Neutrophil (primary cell): ENCODE data around the gene NHLRC4.
A peak's percentile ranks its signal among the peaks of the same experiment; 100 is the strongest.

ENCODE experiments used
- H3K27ac ChIP-seq: fragments of 200-600 bp; sonication (generic); 2 replicates; pipeline ENCODE4 v1.5.1; 2016; ENCODE audit warnings: mild to moderate bottlenecking, moderate library complexity
- H3K27me3 ChIP-seq: fragments of 200-600 bp; sonication (generic); 2 replicates; pipeline ENCODE4 v1.6.0; 2016; ENCODE audit warnings: mild to moderate bottlenecking
- H3K36me3 ChIP-seq: fragments of 200-600 bp; sonication (generic); 2 replicates; pipeline ENCODE4 v1.5.1; 2017
- H3K4me1 ChIP-seq, 2 experiments: fragments of 200-600 bp in 1 of 2; sonication (generic) in 1 of 2; 1 replicate in 1 of 2; 2 replicates in 1 of 2; pipeline versions ENCODE4 v1.5.1 to v1.6.1; 2013 to 2016; ENCODE audit warnings: low read depth in 1 of 2, low read length in 1 of 2, mild to moderate bottlenecking in 1 of 2, moderate library complexity in 1 of 2; ENCODE audit not compliant: control insufficient read depth in 1 of 2, insufficient read depth in 1 of 2
- H3K4me3 ChIP-seq, 2 experiments: fragments of 200-600 bp in 1 of 2; sonication (generic) in 1 of 2; 1 replicate in 1 of 2; 2 replicates in 1 of 2; pipeline ENCODE4 v1.5.1; 2013 to 2016; ENCODE audit warnings: low read depth in 1 of 2, low read length in 1 of 2, mild to moderate bottlenecking in 1 of 2, moderate library complexity in 1 of 2
- H3K9me3 ChIP-seq: fragments of 200-600 bp; sonication (generic); 2 replicates; pipeline ENCODE4 v1.5.1; 2016
- TF ChIP-seq, protein P1 (sequence below): fragments of 200-600 bp; sonication (generic); IDR thresholded peaks from 2 replicates; pipeline ENCODE4 v1.5.1; 2016; ENCODE audit warnings: antibody characterized with exemption

NHLRC4 gene

DNA sequence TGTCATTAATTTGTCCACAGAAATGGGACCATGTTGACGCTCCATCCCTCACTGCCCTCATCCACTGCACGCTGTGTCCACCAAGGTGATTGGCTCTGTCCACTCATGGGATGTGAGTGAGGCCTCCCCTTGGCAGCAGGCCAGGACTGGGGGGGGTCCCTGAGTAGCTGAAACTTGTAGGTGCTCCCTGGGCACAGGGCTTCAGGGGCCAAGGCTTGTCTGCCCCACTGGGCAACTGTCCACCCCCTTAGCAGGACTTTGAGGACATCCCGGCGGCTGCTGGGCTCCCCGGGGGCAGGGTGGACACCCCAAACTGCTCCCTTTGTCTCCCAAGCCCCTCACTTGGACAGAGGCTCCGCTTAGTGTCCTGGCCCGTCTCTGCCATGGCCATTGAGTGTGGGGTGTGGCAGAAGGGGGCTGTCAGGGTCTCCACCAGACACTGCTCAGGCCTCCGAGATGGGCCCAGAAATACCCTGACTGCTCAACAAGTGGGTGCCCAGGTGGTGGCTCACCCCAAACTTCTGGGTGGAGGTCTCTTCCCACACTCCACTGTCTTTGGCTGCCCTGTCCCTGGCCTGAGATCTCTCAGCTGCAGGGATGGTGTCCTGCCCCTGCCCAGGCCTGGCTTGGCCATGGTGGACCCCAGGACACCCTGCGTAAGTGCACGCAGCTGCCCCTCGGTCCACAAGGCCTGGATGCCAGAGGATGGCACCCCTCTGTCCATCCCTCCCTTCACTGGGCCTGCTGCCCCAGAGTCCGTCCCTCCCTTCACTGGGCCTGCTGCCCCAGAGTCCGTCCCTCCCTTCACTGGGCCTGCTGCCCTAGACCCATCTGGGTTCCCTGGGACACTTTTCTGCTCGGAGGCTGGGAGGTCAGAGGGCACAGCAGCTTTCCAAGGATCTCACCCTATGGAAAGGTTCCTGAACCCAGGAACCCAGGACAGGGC, 20.1 kb downstream of the NHLRC4 start:
- Histone ChIP-seq H3K4me1 (peaks cover 30 to 33% of the 10 kb centered on the region in 2 experiments), H3K36me3 (peaks cover 10% of the 10 kb centered on the region), H3K9me3 (no peaks in the 10 kb centered on the region), H3K27me3 (peaks cover 12% of the 10 kb centered on the region), H3K27ac (no peak overlapping the region), H3K4me3 (no peak overlapping the region)
- TF ChIP-seq, protein P1, sequence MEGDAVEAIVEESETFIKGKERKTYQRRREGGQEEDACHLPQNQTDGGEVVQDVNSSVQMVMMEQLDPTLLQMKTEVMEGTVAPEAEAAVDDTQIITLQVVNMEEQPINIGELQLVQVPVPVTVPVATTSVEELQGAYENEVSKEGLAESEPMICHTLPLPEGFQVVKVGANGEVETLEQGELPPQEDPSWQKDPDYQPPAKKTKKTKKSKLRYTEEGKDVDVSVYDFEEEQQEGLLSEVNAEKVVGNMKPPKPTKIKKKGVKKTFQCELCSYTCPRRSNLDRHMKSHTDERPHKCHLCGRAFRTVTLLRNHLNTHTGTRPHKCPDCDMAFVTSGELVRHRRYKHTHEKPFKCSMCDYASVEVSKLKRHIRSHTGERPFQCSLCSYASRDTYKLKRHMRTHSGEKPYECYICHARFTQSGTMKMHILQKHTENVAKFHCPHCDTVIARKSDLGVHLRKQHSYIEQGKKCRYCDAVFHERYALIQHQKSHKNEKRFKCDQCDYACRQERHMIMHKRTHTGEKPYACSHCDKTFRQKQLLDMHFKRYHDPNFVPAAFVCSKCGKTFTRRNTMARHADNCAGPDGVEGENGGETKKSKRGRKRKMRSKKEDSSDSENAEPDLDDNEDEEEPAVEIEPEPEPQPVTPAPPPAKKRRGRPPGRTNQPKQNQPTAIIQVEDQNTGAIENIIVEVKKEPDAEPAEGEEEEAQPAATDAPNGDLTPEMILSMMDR, result no peak

DNA sequence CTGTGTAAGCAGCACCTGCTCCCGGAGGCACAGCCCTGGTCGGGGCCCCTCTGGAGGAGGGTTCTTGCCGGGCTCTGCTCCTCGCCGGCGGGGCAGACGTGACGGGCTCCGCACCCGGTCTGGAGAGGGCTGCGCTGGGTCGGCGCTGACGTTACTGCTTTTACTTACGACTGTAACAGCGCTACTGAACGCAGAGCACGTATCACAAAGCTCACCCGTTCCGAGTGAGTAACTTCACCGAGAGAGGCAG, 21.8 kb downstream of the NHLRC4 start:
- H3K4me1 ChIP-seq, result peaks cover 47 to 49% of the 10 kb centered on the region in 2 experiments
- TF ChIP-seq, protein P1, result no peak
- H3K27ac ChIP-seq, result peak overlapping the region; percentile 96
- peaks cover under 1% of the 10 kb centered on the region for H3K36me3 ChIP-seq
- H3K4me3 ChIP-seq, result peak overlapping the region; percentile 79 to 99
- no peaks in the 10 kb centered on the region for H3K9me3 ChIP-seq
- peaks cover 12% of the 10 kb centered on the region for H3K27me3 ChIP-seq

DNA sequence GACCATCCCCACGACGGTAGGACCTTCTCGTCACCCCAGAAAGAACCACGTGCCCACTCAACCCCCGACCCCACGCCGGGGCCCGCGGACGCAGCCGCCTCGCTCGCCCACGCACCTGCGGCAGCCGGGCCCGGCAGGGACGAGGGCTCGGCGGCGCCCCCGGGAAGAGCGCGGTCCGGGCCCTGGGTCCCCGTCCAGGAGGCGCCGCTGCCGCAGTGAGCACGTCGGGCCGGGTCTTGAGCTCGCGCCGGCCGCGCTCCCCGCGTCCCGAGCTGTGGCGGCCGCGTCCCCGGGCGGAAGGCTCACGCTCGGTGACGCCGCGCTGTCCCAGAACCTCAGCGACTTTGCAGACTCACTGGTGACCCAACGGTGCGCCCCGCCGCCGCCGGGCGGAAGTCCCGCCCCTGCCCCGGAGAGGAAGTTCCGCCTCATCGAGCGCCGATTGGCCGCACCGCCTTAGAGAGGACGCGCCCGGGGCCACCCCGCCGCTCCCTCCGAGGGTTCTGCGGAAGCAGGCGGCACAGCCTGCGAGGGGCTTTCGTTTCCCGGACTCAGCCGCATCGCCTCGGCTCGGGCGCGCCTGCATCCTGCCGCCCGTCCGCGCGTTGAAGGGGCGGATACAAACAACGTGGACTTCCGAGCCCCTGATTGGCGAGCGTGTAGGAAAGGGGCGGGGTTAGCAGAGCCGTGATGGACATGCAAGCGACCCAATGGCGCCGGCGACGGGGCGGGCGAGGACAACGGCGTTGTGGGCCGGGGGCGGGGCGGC, 22.3 kb downstream of the NHLRC4 start:
- Histone ChIP-seq H3K36me3 (no peaks in the 10 kb centered on the region), H3K4me3 (peak overlapping the region; percentile 79 to 99), H3K27ac (peak overlapping the region; percentile 96), H3K4me1 (peaks cover 52 to 54% of the 10 kb centered on the region in 2 experiments), H3K27me3 (peaks cover 12% of the 10 kb centered on the region), H3K9me3 (no peaks in the 10 kb centered on the region)
- TF ChIP-seq, protein P1, result peak; percentile 32

DNA sequence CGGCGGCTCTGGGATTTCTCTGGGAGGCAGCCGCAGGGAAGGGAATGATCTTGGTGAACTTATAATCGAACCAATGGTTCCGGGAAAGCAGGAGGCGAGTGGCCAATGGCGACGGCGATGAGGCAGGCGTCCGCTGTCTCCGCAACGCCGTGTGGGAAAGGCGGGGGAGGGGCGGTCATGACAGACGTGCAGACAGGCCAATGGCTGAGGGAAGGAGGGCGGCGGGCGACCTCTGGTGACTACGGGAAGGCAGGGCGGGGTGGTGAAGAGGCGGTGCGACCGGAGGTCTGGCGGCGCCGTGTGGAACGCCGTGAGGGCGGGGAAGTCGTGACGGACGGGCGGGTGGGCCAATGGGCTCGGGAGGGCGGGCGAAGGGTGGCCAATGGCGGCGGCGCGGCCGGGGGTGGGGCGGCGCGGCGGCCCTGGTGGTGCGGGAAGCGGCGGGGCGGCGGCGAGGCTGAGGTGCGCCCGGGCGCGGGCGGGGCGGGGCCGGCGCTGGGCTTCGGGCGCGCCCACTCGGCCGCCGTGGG, 22.9 kb downstream of the NHLRC4 start, which contains the start of gene RAB40C:
Gene RAB40C (plus strand): TSS at position 409 of the 530 bp plus-strand sequence. CDS start 226 bp downstream, outside the sequence.
- Histone ChIP-seq H3K9me3 (no peaks in the 10 kb centered on the region), H3K4me3 (peak within 1 kb of the TSS; percentile 79 to 99), H3K4me1 (peaks cover 58 to 61% of the 10 kb centered on the region in 2 experiments)

DNA sequence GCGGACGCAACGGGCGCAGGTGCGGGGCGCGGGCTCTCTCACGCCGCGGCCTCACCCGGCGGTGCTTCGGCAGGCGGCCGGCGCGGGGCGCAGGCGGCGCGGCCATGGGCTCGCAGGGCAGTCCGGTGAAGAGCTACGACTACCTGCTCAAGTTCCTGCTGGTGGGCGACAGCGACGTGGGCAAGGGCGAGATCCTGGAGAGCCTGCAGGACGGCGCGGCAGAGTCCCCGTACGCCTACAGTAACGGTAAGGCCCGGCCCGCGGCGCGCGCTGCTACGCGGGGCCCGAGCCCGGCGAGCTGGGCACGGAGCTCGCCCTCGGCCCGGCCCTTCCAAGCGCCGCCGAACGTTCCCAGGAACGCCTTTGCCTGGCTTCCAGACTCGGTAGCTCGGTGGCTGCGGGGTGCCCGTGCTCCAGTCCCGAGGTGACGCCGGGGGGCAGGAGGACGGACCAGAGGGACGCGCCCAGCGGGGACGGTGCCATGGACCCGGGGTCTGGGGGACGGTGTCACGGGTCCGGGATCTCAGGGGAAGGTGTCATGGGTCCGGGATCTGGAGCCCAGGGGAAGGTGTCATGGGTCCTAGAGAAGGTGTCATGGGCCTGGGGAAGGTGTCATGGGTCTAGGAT, 23.5 kb downstream of the NHLRC4 start:
- H3K4me3 ChIP-seq, result peak overlapping the region; percentile 72 to 73
- peaks cover 63 to 66% of the 10 kb centered on the region in 2 experiments for H3K4me1 ChIP-seq
- peak overlapping the region; percentile 96 for H3K27ac ChIP-seq
- H3K36me3 ChIP-seq, result no peaks in the 10 kb centered on the region
- no peaks in the 10 kb centered on the region for H3K9me3 ChIP-seq
- TF ChIP-seq, protein P1, result no peak
- H3K27me3 ChIP-seq, result peaks cover 10% of the 10 kb centered on the region

More for the DNA sequence above, 22.9 kb downstream of the NHLRC4 start, which contains the start of gene RAB40C:
- Histone ChIP-seq H3K27ac (peak within 1 kb of the TSS; percentile 96), H3K36me3 (no peaks in the 10 kb centered on the region), H3K27me3 (peaks cover 12% of the 10 kb centered on the region)
- TF ChIP-seq, protein P1, result no peak
